Body of pancreas (tissue), 4 donors: ENCODE results near the gene PPP1R37.

Source experiments
- CTCF ChIP-seq, 7 experiments: fragments of 450-650 bp in 4 of 7; fragments of 200-600 bp in 3 of 7; sonication (generic) in 3 of 7; IDR thresholded peaks; one replicate each; pipeline ENCODE4 v1.5.1; 2016 to 2019; ENCODE audit warnings: antibody characterized with exemption in 7 of 7
- POLR2A ChIP-seq, 3 donors: fragments of 450-650 bp; IDR thresholded peaks; one replicate each; pipeline ENCODE4 v1.6.1; 2016; ENCODE audit warnings: antibody characterized with exemption in 3 of 3, mild to moderate bottlenecking in 2 of 3

- TF ChIP-seq CTCF (IDR thresholded peaks at IDR 0.05) = no peak
- no peak for TF ChIP-seq POLR2A (IDR thresholded peaks at IDR 0.05)
Observed at GRCh38 chr19:45117671-45118070, 24.7 kb downstream of the PPP1R37 start.
